Thyroid gland (tissue), 4 donors: ENCODE data around the gene WDR64. TPM values are rescaled to one million over a fixed set of nuclear protein-coding genes. Genes with fewer than 3 reads are reported as not detected.

ENCODE experiments used
- DNase-seq, 2 donors: peaks; one replicate each; pipeline ENCODE4 v3.0.0-alpha.2; 2019
- H3K27ac ChIP-seq, 3 donors: fragments of 200-600 bp; sonication (generic); 1 replicate in 2 of 3; 2 replicates in 1 of 3; pipeline ENCODE4 v1.5.1; 2016 to 2019; ENCODE audit warnings: mild to moderate bottlenecking in 1 of 3, moderate library complexity in 1 of 3
- H3K27me3 ChIP-seq: fragments of 200-600 bp; sonication (generic); one replicate; pipeline ENCODE4 v1.5.1; 2019
- H3K36me3 ChIP-seq, 2 donors: fragments of 200-600 bp; sonication (generic); one replicate each; pipeline ENCODE4 v1.5.1; 2016 to 2019
- H3K4me1 ChIP-seq, 2 donors: fragments of 200-600 bp; sonication (generic); one replicate each; pipeline ENCODE4 v1.5.1; 2017 to 2019
- H3K4me3 ChIP-seq, 3 donors: fragments of 200-600 bp; sonication (generic); replicated peaks in 1 of 3; 1 replicate in 2 of 3; 2 replicates in 1 of 3; pipeline ENCODE4 v1.5.1; 2016; ENCODE audit warnings: mild to moderate bottlenecking in 1 of 3
- H3K9me3 ChIP-seq: fragments of 200-600 bp; sonication (generic); one replicate; pipeline ENCODE4 v1.5.1; 2017
- POLR2A ChIP-seq, 2 donors: fragments of 450-650 bp; IDR thresholded peaks; one replicate each; pipeline ENCODE4 v1.6.1; 2017; ENCODE audit warnings: antibody characterized with exemption in 2 of 2, mild to moderate bottlenecking in 2 of 2, moderate library complexity in 1 of 2
- WGBS, 2 donors: methylation state at CpG; one replicate each; pipeline ENCODE4 v1.1.5; 2017; 5-methylcytosine and 5-hydroxymethylcytosine counted together
- intact Hi-C: fragments of 100-400 bp; cut with DNase I; formaldehyde crosslinking; loops from one replicate; pipeline ENCODE4 v1.15.1; 2023
- total RNA-seq, 4 donors: library from RNA; depleted of rRNA; stranded (reverse); fragments of >200 nt; gene quantifications; one replicate each; pipeline ENCODE4 v1.2.3, GENCODE V29; 2016
- TF ChIP-seq, protein P1 (sequence below), 6 experiments: fragments of 200-600 bp in 3 of 6; fragments of 450-650 bp in 3 of 6; sonication (generic) in 3 of 6; IDR thresholded peaks; one replicate each; pipeline ENCODE4 v1.5.1; 2016 to 2019; ENCODE audit warnings: antibody characterized with exemption in 6 of 6, mild to moderate bottlenecking in 2 of 6, inconsistent platforms in 1 of 6, moderate library complexity in 1 of 6

Gene WDR64
- total RNA-seq, result not detected

DNA sequence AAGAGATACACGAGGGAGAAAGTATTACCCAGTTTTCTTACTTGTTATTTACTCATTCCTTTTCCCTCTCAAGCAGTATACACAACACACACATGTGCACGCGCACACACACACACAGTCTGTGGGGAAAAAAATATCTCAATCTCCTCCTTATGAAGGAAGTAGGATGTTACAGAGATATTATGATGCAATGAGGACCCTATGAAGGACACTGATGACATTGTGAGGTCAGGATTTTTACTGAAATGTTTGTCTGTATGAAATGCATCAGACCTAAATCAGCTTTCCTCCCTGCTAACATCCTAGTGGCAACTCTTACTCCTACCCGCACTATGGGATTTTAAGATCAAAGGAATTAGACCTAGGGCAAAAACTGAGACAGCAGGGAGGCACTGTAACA is at the start of gene WDR64:
TSS of gene WDR64 (plus strand) at position 270 of the 400 bp plus-strand sequence. CDS start 204 bp downstream, outside the sequence.
- H3K4me3 ChIP-seq, result no peak within 1 kb of the TSS
- WGBS, 2 donors, result 90 to 92% methylated on average over 4 of the region's 4 CpGs
- TF ChIP-seq, protein P1, sequence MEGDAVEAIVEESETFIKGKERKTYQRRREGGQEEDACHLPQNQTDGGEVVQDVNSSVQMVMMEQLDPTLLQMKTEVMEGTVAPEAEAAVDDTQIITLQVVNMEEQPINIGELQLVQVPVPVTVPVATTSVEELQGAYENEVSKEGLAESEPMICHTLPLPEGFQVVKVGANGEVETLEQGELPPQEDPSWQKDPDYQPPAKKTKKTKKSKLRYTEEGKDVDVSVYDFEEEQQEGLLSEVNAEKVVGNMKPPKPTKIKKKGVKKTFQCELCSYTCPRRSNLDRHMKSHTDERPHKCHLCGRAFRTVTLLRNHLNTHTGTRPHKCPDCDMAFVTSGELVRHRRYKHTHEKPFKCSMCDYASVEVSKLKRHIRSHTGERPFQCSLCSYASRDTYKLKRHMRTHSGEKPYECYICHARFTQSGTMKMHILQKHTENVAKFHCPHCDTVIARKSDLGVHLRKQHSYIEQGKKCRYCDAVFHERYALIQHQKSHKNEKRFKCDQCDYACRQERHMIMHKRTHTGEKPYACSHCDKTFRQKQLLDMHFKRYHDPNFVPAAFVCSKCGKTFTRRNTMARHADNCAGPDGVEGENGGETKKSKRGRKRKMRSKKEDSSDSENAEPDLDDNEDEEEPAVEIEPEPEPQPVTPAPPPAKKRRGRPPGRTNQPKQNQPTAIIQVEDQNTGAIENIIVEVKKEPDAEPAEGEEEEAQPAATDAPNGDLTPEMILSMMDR (IDR thresholded peaks at IDR 0.05), result no peak
- no peak for TF ChIP-seq POLR2A (IDR thresholded peaks at IDR 0.05)
- H3K27ac ChIP-seq, result no peak within 1 kb of the TSS
- no peaks in the 10 kb centered on the region for H3K27me3 ChIP-seq
- intact Hi-C loops, result no loop called here
- H3K4me1 ChIP-seq, result no peaks in the 10 kb centered on the region
- no peaks in the 10 kb centered on the region for H3K9me3 ChIP-seq
- no peaks in the 10 kb centered on the region for H3K36me3 ChIP-seq
- no peak for DNase-seq

DNA sequence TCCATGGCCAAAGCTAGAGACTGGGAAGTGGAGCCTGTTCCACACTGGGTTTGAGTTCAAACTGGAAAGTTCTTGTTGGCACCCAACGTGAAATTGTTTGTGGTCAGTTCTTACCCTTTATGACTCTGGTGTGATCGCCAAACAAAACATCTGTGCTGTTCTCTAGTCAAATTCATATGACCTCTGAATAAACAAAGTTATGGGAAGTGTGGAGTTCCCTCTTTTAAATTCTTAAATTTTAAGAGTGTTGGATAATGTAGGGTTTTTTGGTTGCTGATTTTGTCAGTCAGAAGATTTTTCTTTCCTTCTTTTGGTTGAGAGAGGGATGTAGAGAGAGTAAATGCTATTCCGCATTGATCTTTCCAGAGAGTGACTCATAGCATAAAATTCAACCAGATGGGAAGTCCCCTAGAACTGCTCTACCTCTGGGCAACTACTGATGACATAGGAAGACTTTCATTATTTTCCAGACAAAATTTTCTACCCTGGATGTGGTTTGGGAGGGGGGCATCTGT is 48.3 kb upstream of the WDR64 start:
- TF ChIP-seq, protein P1 (IDR thresholded peaks at IDR 0.05), result no peak
- no peak for TF ChIP-seq POLR2A (IDR thresholded peaks at IDR 0.05)
- no peaks in the 10 kb centered on the region for H3K36me3 ChIP-seq
- no peak overlapping the region for H3K4me3 ChIP-seq
- no peaks in the 10 kb centered on the region for H3K27me3 ChIP-seq
- DNase-seq, result no peak
- H3K9me3 ChIP-seq, result no peaks in the 10 kb centered on the region
- peaks cover 0 to under 1% of the 10 kb centered on the region in 2 donors for H3K4me1 ChIP-seq
- WGBS, 2 donors, result 71 to 86% methylated on average over 3 of the region's 3 CpGs
- intact Hi-C loops, result no loop called here
- H3K27ac ChIP-seq, result no peak overlapping the region

DNA sequence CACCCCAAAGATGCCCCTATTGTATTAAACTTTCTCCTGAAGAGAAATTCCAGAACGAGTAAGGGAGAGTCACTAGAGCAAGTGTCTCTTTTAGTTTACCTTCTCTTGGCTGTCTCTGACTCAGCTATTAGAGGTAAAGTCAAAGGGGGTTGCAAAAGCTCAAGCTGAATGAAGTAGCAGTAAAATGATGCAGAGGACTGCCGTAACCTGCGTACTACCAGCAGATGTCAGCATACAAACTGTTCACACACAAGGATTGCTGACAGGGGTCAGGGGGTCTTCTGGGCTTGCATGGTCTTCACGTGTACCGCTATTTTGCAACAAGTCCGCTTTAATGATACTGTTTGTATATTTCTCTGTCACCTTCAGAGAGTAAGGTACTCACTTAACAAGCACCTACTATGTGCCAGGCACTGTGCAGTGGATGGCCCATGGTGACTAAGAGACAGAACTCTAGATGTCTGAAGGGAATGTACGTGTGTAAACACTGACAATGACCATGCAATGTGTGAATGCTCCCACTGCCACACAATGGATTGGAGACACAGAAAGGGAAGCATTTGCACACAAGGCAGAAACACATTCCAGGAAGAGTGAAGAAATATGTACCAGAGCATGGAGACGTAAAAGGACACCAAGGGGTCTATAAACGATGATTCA is 46.8 kb upstream of the WDR64 start:
- Histone ChIP-seq H3K27ac (no peak overlapping the region), H3K36me3 (no peaks in the 10 kb centered on the region), H3K4me1 (no peaks in the 10 kb centered on the region), H3K9me3 (no peaks in the 10 kb centered on the region), H3K27me3 (no peaks in the 10 kb centered on the region), H3K4me3 (no peak overlapping the region)
- DNase-seq, result no peak
- intact Hi-C loops, result no loop called here
- 81 to 83% methylated on average over 9 of the region's 9 CpGs for WGBS, 2 donors
- TF ChIP-seq POLR2A (IDR thresholded peaks at IDR 0.05), result no peak
- TF ChIP-seq, protein P1 (IDR thresholded peaks at IDR 0.05), result no peak

DNA sequence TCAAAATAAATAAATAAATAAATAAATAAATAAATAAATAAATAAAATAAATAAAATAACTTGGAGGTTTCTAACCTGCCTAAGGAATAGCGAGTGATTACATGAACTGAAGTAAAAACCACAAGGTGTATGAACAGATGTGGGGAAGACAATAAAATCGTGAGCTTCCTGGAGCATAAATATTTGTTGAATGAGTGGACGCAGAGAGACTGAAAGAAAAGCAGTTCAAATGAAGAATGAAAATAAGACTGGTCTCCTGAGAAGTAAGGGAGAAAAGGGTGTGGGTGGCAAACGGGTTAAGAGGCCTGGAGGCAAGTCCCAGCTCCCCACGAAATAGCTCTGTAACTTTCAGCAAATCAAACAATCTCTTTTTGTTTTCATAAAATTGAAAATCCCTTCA is 45.5 kb upstream of the WDR64 start:
- Histone ChIP-seq H3K27ac (no peak overlapping the region), H3K36me3 (no peaks in the 10 kb centered on the region), H3K4me1 (no peaks in the 10 kb centered on the region), H3K27me3 (no peaks in the 10 kb centered on the region), H3K4me3 (no peak overlapping the region), H3K9me3 (no peaks in the 10 kb centered on the region)
- 80 to 84% methylated on average over 5 of the region's 5 CpGs for WGBS, 2 donors
- TF ChIP-seq POLR2A (IDR thresholded peaks at IDR 0.05), result no peak
- TF ChIP-seq, protein P1 (IDR thresholded peaks at IDR 0.05), result no peak
- DNase-seq, result no peak
- intact Hi-C loops, result no loop called here

DNA sequence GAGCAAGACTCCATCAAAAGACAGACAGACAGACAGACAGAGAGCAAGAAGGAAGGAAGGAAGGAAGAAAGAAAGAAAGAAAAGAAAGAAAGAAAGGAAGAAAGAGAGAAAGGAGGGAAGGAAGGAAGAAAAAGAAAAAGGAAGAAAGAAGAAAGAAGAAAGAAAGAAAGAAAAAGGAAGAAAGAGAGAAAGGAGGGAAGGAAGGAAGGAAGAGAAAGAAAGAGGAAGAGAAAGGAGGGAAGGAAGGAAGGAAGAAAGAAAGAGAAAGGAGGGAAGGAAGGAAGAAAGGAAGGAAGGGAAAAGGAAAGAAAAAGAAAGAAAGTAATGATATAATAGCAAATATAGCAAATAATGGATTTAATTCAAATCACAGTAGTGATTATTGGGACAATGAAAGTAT is 44.6 kb upstream of the WDR64 start:
- no peaks in the 10 kb centered on the region for H3K27me3 ChIP-seq
- H3K4me3 ChIP-seq, result no peak overlapping the region
- no peaks in the 10 kb centered on the region for H3K4me1 ChIP-seq
- H3K9me3 ChIP-seq, result no peaks in the 10 kb centered on the region
- no peaks in the 10 kb centered on the region for H3K36me3 ChIP-seq
- no peak for TF ChIP-seq POLR2A (IDR thresholded peaks at IDR 0.05)
- TF ChIP-seq, protein P1 (IDR thresholded peaks at IDR 0.05), result no peak
- DNase-seq, result no peak
- no peak overlapping the region for H3K27ac ChIP-seq
- intact Hi-C loops, result no loop called here
